ENCODE data around the gene TMEM252. TPM values are rescaled to one million over a fixed set of nuclear protein-coding genes. Genes with fewer than 3 reads are reported as not detected.
A peak's percentile ranks its signal among the peaks of the same experiment; 100 is the strongest.

TMEM252 gene
- polyA plus RNA-seq, 2 of the 4 experiments (the other 2 are of a cell fraction), result not detected

GRCh38 chr9:68530618-68531017 is 10.1 kb downstream of the TMEM252 start:
- ChIA-PET CTCF (interaction anchor here (0.9 to 1.5 kb wide), 4 partner anchors 8 to 53 kb away, joined by 3 to 4 read pairs (median 3); no protein-coding TSS in a partner anchor), POLR2A (no interaction called here)
- no peak for FAIRE-seq
- Histone ChIP-seq H3K9me3 (no peaks in the 10 kb centered on the region), H3K4me3 (no peak overlapping the region), H3K27ac (no peak overlapping the region), H3K4me1 (no peaks in the 10 kb centered on the region), H3K4me2 (no peak overlapping the region)
- DNase-seq (ENCODE audit: low read depth in 1 of 2, low spot score in 1 of 2), result peak in 1 of 2 experiments; percentile 18
- TF ChIP-seq PHF8 (IDR thresholded peaks at IDR 0.05; ENCODE audit: borderline replicate concordance, low read depth) (no peak), HOXB5 (CRISPR knock-in tag; IDR thresholded peaks at IDR 0.05) (no peak), POLR2AphosphoS2 (conservative IDR thresholded peaks at IDR 0.05; ENCODE audit: low read length) (no peak), ZFP36 (IDR thresholded peaks at IDR 0.05; ENCODE audit: borderline replicate concordance, partially characterized antibody) (no peak), JUNB (IDR thresholded peaks at IDR 0.05) (no peak), HOXA7 (CRISPR knock-in tag; IDR thresholded peaks at IDR 0.05) (no peak), EHMT2 (IDR thresholded peaks at IDR 0.05; ENCODE audit: low read depth) (no peak), MAZ (IDR thresholded peaks at IDR 0.05; ENCODE audit: borderline replicate concordance, low read depth, low read length) (no peak), CBX2 (IDR thresholded peaks at IDR 0.05; ENCODE audit: borderline replicate concordance, low read depth) (no peak), RCOR1 (IDR thresholded peaks at IDR 0.05; ENCODE audit: low read depth, low read length) (no peak), CBX8 (IDR thresholded peaks at IDR 0.05) (no peak), HDAC2 (IDR thresholded peaks at IDR 0.05) (no peak)
- TF ChIP-seq, protein P1, sequence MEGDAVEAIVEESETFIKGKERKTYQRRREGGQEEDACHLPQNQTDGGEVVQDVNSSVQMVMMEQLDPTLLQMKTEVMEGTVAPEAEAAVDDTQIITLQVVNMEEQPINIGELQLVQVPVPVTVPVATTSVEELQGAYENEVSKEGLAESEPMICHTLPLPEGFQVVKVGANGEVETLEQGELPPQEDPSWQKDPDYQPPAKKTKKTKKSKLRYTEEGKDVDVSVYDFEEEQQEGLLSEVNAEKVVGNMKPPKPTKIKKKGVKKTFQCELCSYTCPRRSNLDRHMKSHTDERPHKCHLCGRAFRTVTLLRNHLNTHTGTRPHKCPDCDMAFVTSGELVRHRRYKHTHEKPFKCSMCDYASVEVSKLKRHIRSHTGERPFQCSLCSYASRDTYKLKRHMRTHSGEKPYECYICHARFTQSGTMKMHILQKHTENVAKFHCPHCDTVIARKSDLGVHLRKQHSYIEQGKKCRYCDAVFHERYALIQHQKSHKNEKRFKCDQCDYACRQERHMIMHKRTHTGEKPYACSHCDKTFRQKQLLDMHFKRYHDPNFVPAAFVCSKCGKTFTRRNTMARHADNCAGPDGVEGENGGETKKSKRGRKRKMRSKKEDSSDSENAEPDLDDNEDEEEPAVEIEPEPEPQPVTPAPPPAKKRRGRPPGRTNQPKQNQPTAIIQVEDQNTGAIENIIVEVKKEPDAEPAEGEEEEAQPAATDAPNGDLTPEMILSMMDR (IDR thresholded peaks at IDR 0.05), result no peak
- no peak; a peak in 1 of 6 replicates for ATAC-seq
- WGBS (ENCODE audit: missing lambda C conversion rate), result 12% methylated on average over 6 of the region's 7 CpGs

DNA sequence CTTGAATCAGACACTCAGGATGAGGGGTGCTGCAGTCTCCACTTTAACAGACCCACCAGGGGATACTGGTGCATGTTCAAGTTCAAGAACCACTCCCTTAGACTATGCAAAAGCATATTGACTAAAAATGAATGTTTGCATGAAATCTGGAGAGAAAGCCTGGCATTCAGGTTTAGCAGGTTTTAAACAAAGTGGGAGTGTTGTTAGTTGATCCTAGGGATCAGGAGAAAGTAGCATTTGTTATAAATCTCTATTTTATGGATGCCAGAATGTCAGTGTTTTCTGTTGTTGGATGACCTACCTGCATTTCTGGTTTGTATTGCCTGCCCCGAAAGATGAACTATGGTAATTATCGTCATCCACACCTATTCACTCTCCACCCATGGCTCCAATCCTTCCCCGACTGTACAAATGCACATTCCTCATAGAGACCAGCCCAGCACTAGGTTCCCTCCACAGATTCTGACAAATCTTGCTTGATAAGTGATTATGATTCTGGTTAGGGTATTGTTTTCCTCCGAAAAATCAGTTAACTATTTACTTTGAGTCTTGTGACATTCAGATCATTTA is 17.2 kb downstream of the TMEM252 start:
- H3K27ac ChIP-seq, result no peak overlapping the region
- H3K4me3 ChIP-seq, result no peak overlapping the region
- ChIA-PET CTCF (interaction anchor here (1.2 kb wide), 1 partner anchor 60 kb away, joined by 3 read pairs; no protein-coding TSS in a partner anchor), POLR2A (no interaction called here)
- DNase-seq (ENCODE audit: low read depth in 1 of 2, low spot score in 1 of 2), result no peak
- no peaks in the 10 kb centered on the region for H3K4me1 ChIP-seq
- WGBS (ENCODE audit: missing lambda C conversion rate), result 24% methylated on average over 4 of the region's 4 CpGs
- TF ChIP-seq ZSCAN20 (CRISPR knock-in tag; IDR thresholded peaks at IDR 0.05), result no peak
- no peak for TF ChIP-seq ESRRA (IDR thresholded peaks at IDR 0.05; ENCODE audit: borderline replicate concordance, low read length)
- TF ChIP-seq, protein P2, sequence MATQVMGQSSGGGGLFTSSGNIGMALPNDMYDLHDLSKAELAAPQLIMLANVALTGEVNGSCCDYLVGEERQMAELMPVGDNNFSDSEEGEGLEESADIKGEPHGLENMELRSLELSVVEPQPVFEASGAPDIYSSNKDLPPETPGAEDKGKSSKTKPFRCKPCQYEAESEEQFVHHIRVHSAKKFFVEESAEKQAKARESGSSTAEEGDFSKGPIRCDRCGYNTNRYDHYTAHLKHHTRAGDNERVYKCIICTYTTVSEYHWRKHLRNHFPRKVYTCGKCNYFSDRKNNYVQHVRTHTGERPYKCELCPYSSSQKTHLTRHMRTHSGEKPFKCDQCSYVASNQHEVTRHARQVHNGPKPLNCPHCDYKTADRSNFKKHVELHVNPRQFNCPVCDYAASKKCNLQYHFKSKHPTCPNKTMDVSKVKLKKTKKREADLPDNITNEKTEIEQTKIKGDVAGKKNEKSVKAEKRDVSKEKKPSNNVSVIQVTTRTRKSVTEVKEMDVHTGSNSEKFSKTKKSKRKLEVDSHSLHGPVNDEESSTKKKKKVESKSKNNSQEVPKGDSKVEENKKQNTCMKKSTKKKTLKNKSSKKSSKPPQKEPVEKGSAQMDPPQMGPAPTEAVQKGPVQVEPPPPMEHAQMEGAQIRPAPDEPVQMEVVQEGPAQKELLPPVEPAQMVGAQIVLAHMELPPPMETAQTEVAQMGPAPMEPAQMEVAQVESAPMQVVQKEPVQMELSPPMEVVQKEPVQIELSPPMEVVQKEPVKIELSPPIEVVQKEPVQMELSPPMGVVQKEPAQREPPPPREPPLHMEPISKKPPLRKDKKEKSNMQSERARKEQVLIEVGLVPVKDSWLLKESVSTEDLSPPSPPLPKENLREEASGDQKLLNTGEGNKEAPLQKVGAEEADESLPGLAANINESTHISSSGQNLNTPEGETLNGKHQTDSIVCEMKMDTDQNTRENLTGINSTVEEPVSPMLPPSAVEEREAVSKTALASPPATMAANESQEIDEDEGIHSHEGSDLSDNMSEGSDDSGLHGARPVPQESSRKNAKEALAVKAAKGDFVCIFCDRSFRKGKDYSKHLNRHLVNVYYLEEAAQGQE (IDR thresholded peaks at IDR 0.05), result no peak
- no peak for TF ChIP-seq NR3C1 (IDR thresholded peaks at IDR 0.05)
- no peak for TF ChIP-seq POLR2AphosphoS2 (conservative IDR thresholded peaks at IDR 0.05; ENCODE audit: low read length)
- TF ChIP-seq HEYL (CRISPR knock-in tag; IDR thresholded peaks at IDR 0.05), result no peak
- TF ChIP-seq, protein P1 (IDR thresholded peaks at IDR 0.05), result no peak
- no peak for TF ChIP-seq EP300 (IDR thresholded peaks at IDR 0.05)
- TF ChIP-seq CHD4 (IDR thresholded peaks at IDR 0.05; ENCODE audit: borderline replicate concordance), result no peak
- no peak for TF ChIP-seq FOSB (CRISPR knock-in tag; IDR thresholded peaks at IDR 0.05)
- TF ChIP-seq MYC (IDR thresholded peaks at IDR 0.05; ENCODE audit: borderline replicate concordance, low read length), result no peak
- no peak for TF ChIP-seq BHLHE40 (IDR thresholded peaks at IDR 0.05; ENCODE audit: low read depth, low read length)
- TF ChIP-seq FOSL2 (IDR thresholded peaks at IDR 0.05), result no peak
- no peak for TF ChIP-seq FOSL2 (CRISPR knock-in tag; IDR thresholded peaks at IDR 0.05)
- no peak overlapping the region for H3K4me2 ChIP-seq
- ATAC-seq, result no peak
- FAIRE-seq, result no peak
- peaks cover under 1% of the 10 kb centered on the region; the same call in 1 of the 3 replicates for H3K9me3 ChIP-seq
